ENCODE data around the gene ETDC. TPM values are rescaled to one million over a fixed set of nuclear protein-coding genes. Genes with fewer than 3 reads are reported as not detected.

Gene ETDC
- total RNA-seq, 1 donor from 2014 or later: not detected

- no peak overlapping the region for H3K4me3 ChIP-seq (ENCODE audit: low read depth, low read length)
- H3K27me3 ChIP-seq (ENCODE audit: control insufficient read depth, insufficient read depth, low read length): no peaks in the 10 kb centered on the region
- no peak for TF ChIP-seq CTCF (IDR thresholded peaks at IDR 0.05; ENCODE audit: insufficient read depth, low read length, poor library complexity, severe bottlenecking)
- DNase-seq (ENCODE audit: low read depth): no peak
- no peaks in the 10 kb centered on the region for H3K36me3 ChIP-seq (ENCODE audit: control insufficient read depth, insufficient read depth, low read length)
Observed at GRCh38 chrX:135354288-135354687, 45.0 kb downstream of the ETDC start.

Other genes with a start within 250 kb of the ETDC start
- 2.9 and 4.3 TPM in 2 replicates for gene SMIM10L2B, start 210.8 kb upstream of the ETDC start, total RNA-seq
- gene ETDB, start 189.0 kb upstream of the ETDC start, total RNA-seq: not detected in 2 replicates
- gene CT55, start 138.1 kb upstream of the ETDC start, total RNA-seq: not detected in 2 replicates
- gene ETDA, start 57.4 kb upstream of the ETDC start, total RNA-seq: not detected in 2 replicates
- gene ZNF75D, start 34.6 kb downstream of the ETDC start, total RNA-seq: 5.5 and 7.8 TPM in 2 replicates
- gene ZNF449, start 35.3 kb downstream of the ETDC start, total RNA-seq: 6.4 and 7.6 TPM in 2 replicates
- gene SMIM10L2A, start 112.5 kb downstream of the ETDC start, total RNA-seq: 3.8 and 4.2 TPM in 2 replicates
- gene INTS6L, start 211.2 kb downstream of the ETDC start, total RNA-seq: 3.0 and 3.5 TPM in 2 replicates